ENCODE data around the gene AR.

Gene AR

DNA sequence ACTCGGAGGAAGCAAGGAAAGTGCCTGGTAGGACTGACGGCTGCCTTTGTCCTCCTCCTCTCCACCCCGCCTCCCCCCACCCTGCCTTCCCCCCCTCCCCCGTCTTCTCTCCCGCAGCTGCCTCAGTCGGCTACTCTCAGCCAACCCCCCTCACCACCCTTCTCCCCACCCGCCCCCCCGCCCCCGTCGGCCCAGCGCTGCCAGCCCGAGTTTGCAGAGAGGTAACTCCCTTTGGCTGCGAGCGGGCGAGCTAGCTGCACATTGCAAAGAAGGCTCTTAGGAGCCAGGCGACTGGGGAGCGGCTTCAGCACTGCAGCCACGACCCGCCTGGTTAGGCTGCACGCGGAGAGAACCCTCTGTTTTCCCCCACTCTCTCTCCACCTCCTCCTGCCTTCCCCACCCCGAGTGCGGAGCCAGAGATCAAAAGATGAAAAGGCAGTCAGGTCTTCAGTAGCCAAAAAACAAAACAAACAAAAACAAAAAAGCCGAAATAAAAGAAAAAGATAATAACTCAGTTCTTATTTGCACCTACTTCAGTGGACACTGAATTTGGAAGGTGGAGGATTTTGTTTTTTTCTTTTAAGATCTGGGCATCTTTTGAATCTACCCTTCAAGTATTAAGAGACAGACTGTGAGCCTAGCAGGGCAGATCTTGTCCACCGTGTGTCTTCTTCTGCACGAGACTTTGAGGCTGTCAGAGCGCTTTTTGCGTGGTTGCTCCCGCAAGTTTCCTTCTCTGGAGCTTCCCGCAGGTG is 637 bp downstream of the AR start:
- DNase-seq (ENCODE audit: low spot score in 2 of 2) (no peak), ATAC-seq (replicated peaks; ENCODE audit: extremely low read depth, poor library complexity, severe bottlenecking) (no peak)
- H3K4me1 Mint-ChIP-seq: no peaks in the 10 kb centered on the region
- H3K36me3 Mint-ChIP-seq (ENCODE audit: insufficient read depth): no peaks in the 10 kb centered on the region
- H3K4me3 Mint-ChIP-seq: no peak overlapping the region
- no peak overlapping the region for H3K27ac Mint-ChIP-seq (ENCODE audit: low read depth)
- peaks cover 5% of the 10 kb centered on the region for H3K9me3 Mint-ChIP-seq
- H3K27me3 Mint-ChIP-seq: no peaks in the 10 kb centered on the region

DNA sequence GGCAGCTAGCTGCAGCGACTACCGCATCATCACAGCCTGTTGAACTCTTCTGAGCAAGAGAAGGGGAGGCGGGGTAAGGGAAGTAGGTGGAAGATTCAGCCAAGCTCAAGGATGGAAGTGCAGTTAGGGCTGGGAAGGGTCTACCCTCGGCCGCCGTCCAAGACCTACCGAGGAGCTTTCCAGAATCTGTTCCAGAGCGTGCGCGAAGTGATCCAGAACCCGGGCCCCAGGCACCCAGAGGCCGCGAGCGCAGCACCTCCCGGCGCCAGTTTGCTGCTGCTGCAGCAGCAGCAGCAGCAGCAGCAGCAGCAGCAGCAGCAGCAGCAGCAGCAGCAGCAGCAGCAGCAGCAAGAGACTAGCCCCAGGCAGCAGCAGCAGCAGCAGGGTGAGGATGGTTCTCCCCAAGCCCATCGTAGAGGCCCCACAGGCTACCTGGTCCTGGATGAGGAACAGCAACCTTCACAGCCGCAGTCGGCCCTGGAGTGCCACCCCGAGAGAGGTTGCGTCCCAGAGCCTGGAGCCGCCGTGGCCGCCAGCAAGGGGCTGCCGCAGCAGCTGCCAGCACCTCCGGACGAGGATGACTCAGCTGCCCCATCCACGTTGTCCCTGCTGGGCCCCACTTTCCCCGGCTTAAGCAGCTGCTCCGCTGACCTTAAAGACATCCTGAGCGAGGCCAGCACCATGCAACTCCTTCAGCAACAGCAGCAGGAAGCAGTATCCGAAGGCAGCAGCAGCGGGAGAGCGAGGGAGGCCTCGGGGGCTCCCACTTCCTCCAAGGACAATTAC is 1.4 kb downstream of the AR start:
- no peaks in the 10 kb centered on the region for H3K36me3 Mint-ChIP-seq (ENCODE audit: insufficient read depth)
- H3K4me3 Mint-ChIP-seq: no peak overlapping the region
- no peaks in the 10 kb centered on the region for H3K4me1 Mint-ChIP-seq
- no peak for DNase-seq (ENCODE audit: low spot score in 2 of 2)
- H3K9me3 Mint-ChIP-seq: peaks cover 5% of the 10 kb centered on the region
- no peak for ATAC-seq (replicated peaks; ENCODE audit: extremely low read depth, poor library complexity, severe bottlenecking)
- no peak overlapping the region for H3K27ac Mint-ChIP-seq (ENCODE audit: low read depth)
- H3K27me3 Mint-ChIP-seq: no peaks in the 10 kb centered on the region

DNA sequence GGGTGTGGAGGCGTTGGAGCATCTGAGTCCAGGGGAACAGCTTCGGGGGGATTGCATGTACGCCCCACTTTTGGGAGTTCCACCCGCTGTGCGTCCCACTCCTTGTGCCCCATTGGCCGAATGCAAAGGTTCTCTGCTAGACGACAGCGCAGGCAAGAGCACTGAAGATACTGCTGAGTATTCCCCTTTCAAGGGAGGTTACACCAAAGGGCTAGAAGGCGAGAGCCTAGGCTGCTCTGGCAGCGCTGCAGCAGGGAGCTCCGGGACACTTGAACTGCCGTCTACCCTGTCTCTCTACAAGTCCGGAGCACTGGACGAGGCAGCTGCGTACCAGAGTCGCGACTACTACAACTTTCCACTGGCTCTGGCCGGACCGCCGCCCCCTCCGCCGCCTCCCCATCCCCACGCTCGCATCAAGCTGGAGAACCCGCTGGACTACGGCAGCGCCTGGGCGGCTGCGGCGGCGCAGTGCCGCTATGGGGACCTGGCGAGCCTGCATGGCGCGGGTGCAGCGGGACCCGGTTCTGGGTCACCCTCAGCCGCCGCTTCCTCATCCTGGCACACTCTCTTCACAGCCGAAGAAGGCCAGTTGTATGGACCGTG is 2.2 kb downstream of the AR start:
- no peak overlapping the region for H3K4me3 Mint-ChIP-seq
- H3K9me3 Mint-ChIP-seq: peaks cover 2% of the 10 kb centered on the region
- H3K27ac Mint-ChIP-seq (ENCODE audit: low read depth): no peak overlapping the region
- ATAC-seq (replicated peaks; ENCODE audit: extremely low read depth, poor library complexity, severe bottlenecking) (no peak), DNase-seq (ENCODE audit: low spot score in 2 of 2) (no peak)
- H3K36me3 Mint-ChIP-seq (ENCODE audit: insufficient read depth): no peaks in the 10 kb centered on the region
- H3K27me3 Mint-ChIP-seq: no peaks in the 10 kb centered on the region
- no peaks in the 10 kb centered on the region for H3K4me1 Mint-ChIP-seq

DNA sequence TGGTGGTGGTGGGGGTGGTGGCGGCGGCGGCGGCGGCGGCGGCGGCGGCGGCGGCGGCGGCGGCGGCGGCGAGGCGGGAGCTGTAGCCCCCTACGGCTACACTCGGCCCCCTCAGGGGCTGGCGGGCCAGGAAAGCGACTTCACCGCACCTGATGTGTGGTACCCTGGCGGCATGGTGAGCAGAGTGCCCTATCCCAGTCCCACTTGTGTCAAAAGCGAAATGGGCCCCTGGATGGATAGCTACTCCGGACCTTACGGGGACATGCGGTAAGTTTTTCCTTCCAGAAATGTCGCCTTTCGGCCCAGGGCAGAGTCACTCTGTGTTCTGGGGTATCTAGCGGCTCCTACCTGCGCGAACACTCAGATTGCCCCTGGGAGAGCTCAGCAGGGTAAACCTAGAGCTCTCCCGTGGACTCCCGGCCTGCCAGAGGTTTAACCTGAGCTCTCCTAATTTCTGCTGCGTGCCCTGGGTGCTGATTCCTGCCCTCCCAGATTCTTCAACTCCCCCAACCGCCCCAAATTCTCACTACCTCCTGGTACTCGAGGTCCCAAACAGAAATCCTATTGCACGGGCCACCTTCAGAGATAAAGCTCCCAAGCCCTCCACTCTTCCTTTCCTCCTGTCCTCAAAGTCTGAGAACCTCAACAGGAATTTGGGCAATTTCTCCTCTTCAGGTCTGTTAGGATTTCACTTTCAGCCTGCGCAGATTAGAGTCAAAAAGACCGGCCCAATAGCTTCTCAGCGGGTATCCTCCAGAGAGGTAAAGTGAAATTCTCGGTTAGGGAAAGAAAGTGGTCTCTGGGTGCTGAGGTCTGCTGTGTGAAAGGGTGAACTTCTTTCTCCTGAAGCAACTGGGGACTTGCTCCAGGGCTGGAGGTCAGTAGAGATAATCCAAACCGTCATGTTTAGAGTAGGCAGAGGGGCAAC is 2.9 kb downstream of the AR start:
- no peaks in the 10 kb centered on the region for H3K36me3 Mint-ChIP-seq (ENCODE audit: insufficient read depth)
- DNase-seq (ENCODE audit: low spot score in 2 of 2): no peak
- no peaks in the 10 kb centered on the region for H3K4me1 Mint-ChIP-seq
- ATAC-seq (replicated peaks; ENCODE audit: extremely low read depth, poor library complexity, severe bottlenecking): no peak
- no peaks in the 10 kb centered on the region for H3K27me3 Mint-ChIP-seq
- no peak overlapping the region for H3K27ac Mint-ChIP-seq (ENCODE audit: low read depth)
- no peak overlapping the region for H3K4me3 Mint-ChIP-seq
- no peaks in the 10 kb centered on the region for H3K9me3 Mint-ChIP-seq

DNA sequence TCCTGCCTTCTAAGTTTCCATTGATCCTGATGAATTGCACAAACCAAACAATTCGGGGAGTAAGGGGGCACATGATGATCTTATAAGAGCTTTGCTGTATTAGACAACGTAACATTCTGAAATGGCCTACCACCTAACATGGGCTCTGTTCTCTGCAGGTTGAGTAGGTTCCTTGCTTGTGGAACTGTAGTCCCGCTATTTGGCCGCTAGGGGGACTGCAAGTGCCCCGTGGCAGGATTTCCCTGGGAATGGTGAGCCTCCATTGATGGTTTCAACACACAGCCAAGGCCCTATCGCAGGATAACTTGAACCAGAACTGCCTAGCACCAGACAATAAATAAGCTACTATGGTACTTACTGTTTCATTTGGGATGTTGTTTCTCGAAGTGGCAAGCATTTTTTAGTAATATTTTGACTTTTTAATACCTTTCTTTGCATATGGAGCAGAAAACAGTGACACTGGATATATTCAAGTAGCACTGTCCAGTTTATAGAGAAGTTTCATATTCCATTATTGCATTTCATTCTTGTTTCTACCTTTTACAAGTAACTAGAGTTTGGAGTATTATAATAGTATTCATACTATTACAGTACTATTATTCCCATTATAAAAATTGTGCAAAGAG is 11.9 kb downstream of the AR start:
- DNase-seq (ENCODE audit: low spot score in 2 of 2) (no peak), ATAC-seq (replicated peaks; ENCODE audit: extremely low read depth, poor library complexity, severe bottlenecking) (no peak)
- Mint-ChIP-seq H3K36me3 (ENCODE audit: insufficient read depth) (no peaks in the 10 kb centered on the region), H3K27me3 (no peaks in the 10 kb centered on the region), H3K4me1 (no peaks in the 10 kb centered on the region), H3K4me3 (no peak overlapping the region), H3K27ac (ENCODE audit: low read depth) (no peak overlapping the region), H3K9me3 (no peaks in the 10 kb centered on the region)

DNA sequence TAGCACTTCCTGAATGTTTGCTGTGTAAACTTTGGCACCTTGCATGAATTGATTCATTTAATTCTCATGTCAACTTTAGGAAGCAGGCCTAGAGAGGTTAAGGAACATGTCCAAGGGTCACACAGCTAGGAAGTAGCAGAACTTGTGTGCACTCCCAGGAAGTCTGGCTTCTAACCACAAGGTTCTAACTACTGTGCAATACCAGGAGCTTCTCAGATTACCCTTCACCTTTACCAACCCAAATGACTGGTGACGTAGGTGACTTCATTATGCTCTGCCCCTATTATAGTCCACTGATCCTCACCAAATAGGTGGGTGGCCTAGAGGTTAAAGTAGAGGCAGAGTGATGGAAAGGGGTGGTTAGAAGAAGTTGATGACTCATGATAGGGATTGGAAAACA is 14.4 kb downstream of the AR start:
- ATAC-seq (replicated peaks; ENCODE audit: extremely low read depth, poor library complexity, severe bottlenecking) (no peak), DNase-seq (ENCODE audit: low spot score in 2 of 2) (no peak)
- no peak overlapping the region for H3K4me3 Mint-ChIP-seq
- H3K9me3 Mint-ChIP-seq: no peaks in the 10 kb centered on the region
- H3K4me1 Mint-ChIP-seq: no peaks in the 10 kb centered on the region
- H3K36me3 Mint-ChIP-seq (ENCODE audit: insufficient read depth): no peaks in the 10 kb centered on the region
- H3K27ac Mint-ChIP-seq (ENCODE audit: low read depth): no peak overlapping the region
- H3K27me3 Mint-ChIP-seq: no peaks in the 10 kb centered on the region

DNA sequence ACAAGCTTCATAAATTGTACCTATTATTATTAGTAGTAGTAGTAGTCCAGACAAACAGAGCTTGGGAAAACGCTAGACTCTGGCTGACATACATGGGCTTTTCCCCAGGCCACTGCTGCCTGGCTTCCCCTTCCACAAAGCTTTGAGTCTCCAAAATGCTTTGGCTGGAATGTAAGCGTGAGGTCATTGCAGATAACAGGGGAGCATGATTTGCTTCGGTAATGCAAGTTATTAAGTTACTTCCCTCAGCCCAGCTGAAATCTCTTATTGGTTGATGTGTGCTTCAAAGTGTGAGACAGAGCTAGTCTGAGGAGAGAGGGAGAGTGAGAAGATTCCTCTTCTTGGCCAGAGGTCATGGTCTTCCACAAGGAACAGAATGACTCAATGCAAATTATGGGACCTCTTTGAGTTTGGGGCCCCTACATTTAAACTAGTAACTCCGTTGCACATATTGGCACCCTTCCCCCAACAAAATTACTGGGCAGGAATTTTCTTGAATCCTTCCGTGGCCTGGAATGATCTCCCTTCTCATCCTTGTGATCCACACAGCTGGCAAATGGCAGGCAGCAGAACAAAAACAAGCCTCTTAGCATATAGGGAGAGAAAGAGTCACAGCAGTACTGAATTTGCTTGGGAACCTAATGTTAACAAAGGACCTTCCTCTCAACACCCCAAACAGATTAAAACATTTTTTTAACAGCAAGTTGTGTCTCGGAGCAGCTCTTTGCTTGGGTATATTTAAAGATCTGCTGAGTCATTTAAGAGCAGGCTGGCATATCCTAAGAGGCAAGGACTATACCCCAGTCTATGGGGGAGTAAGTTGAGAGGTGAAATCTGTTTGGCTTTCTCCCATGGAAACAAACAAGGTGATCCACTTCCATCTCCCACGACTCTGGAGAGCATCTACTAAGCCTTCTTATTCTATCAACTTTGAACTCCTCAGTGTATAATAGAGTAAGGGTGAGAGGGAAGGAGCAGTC is 19.9 kb downstream of the AR start:
- Mint-ChIP-seq H3K36me3 (ENCODE audit: insufficient read depth) (no peaks in the 10 kb centered on the region), H3K27ac (ENCODE audit: low read depth) (no peak overlapping the region), H3K4me3 (no peak overlapping the region), H3K4me1 (no peaks in the 10 kb centered on the region), H3K27me3 (no peaks in the 10 kb centered on the region), H3K9me3 (no peaks in the 10 kb centered on the region)
- DNase-seq (ENCODE audit: low spot score in 2 of 2) (no peak), ATAC-seq (replicated peaks; ENCODE audit: extremely low read depth, poor library complexity, severe bottlenecking) (no peak)

DNA sequence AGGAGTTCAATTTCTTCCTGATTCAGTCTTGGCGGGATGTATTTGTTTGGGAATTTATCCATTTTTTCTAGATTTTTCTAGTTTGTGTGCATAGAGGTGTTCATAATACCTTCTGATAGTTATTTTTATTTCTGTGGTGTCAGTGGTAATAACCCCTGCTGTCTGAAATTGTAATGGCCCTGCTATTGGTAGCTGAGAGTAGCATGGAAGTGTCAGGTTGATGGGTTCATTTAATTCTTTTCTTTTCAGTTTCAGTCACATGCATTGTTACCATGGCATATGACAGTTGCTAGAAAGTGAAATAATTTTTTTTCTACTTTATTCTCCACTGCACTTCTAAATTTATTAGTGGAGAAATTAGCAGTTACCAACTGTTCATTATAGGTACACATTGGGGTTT is 20.7 kb downstream of the AR start:
- ATAC-seq (replicated peaks; ENCODE audit: extremely low read depth, poor library complexity, severe bottlenecking) (no peak), DNase-seq (ENCODE audit: low spot score in 2 of 2) (no peak)
- Mint-ChIP-seq H3K4me3 (no peak overlapping the region), H3K9me3 (no peaks in the 10 kb centered on the region), H3K27me3 (no peaks in the 10 kb centered on the region), H3K36me3 (ENCODE audit: insufficient read depth) (no peaks in the 10 kb centered on the region), H3K27ac (ENCODE audit: low read depth) (no peak overlapping the region), H3K4me1 (no peaks in the 10 kb centered on the region)

DNA sequence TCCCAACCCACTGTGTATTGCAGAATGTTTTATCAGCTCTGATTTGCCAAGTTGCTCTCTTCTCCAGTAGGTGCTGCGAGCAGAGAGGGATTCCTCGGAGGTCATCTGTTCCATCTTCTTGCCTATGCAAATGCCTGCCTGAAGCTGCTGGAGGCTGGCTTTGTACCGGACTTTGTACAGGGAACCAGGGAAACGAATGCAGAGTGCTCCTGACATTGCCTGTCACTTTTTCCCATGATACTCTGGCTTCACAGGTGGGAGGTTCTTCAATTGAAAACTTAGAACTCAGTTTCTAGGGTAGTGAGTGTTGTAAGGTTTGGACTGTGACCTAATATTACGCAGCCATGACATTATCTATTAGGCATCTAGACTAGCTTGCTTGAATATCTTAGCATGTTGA is 24.9 kb downstream of the AR start:
- Mint-ChIP-seq H3K9me3 (no peaks in the 10 kb centered on the region), H3K36me3 (ENCODE audit: insufficient read depth) (no peaks in the 10 kb centered on the region), H3K27me3 (no peaks in the 10 kb centered on the region), H3K4me3 (no peak overlapping the region), H3K4me1 (no peaks in the 10 kb centered on the region), H3K27ac (ENCODE audit: low read depth) (no peak overlapping the region)
- DNase-seq (ENCODE audit: low spot score in 2 of 2) (no peak), ATAC-seq (replicated peaks; ENCODE audit: extremely low read depth, poor library complexity, severe bottlenecking) (no peak)

DNA sequence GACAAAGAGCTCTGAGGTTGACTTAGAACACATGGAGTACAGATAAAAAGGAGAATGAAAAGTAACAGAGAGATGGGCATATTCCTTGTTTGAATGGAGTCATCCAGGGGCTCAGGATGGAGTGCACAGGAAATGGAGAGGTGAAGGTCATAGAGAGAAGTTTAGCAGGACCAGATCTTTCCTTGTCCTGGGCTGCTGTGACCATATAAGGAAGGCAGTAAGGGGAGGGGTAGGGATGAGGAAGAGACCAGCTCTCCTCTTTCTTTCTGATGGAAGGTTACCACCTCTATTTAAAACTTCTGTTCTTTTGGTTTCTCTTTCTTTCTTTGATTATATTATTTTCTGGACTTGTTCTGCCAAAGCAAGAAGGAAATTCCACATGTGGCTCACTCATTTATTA is 27.0 kb downstream of the AR start:
- H3K27ac Mint-ChIP-seq (ENCODE audit: low read depth): no peak overlapping the region
- no peak overlapping the region for H3K4me3 Mint-ChIP-seq
- H3K27me3 Mint-ChIP-seq: no peaks in the 10 kb centered on the region
- H3K36me3 Mint-ChIP-seq (ENCODE audit: insufficient read depth): no peaks in the 10 kb centered on the region
- H3K4me1 Mint-ChIP-seq: no peaks in the 10 kb centered on the region
- ATAC-seq (replicated peaks; ENCODE audit: extremely low read depth, poor library complexity, severe bottlenecking) (no peak), DNase-seq (ENCODE audit: low spot score in 2 of 2) (no peak)
- no peaks in the 10 kb centered on the region for H3K9me3 Mint-ChIP-seq

DNA sequence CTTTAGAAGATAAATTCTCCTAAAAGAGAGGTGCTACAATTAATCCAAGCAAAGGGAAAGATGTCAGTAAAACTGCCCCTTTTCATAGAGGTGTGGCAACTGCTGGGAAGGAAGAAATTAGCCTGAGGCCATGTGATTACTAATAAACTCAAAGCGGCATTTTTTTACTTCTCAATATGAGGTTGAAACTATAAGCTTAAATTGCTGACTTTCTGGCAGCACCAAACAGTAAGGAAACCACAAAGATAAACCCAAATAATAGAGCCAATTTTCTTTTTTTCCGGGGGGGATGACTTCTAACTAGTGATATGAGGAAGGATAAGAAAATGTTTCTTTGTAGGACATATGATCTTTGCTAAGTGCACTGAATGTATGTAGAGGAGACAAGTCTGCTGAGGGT is 30.9 kb downstream of the AR start:
- Mint-ChIP-seq H3K9me3 (no peaks in the 10 kb centered on the region), H3K36me3 (ENCODE audit: insufficient read depth) (no peaks in the 10 kb centered on the region), H3K27me3 (no peaks in the 10 kb centered on the region), H3K4me3 (no peak overlapping the region), H3K27ac (ENCODE audit: low read depth) (no peak overlapping the region), H3K4me1 (no peaks in the 10 kb centered on the region)
- no peak for DNase-seq (ENCODE audit: low spot score in 2 of 2)
- no peak for ATAC-seq (replicated peaks; ENCODE audit: extremely low read depth, poor library complexity, severe bottlenecking)
